ENCODE measurements around the gene FMR1. TPM values are rescaled to one million over a fixed set of nuclear protein-coding genes. Genes with fewer than 3 reads are reported as not detected.
A peak's percentile ranks its signal among the peaks of the same experiment; 100 is the strongest.

FMR1 gene
- total RNA-seq, 2 donors from 2014 or later: 19.1 to 24.4 TPM

- Histone ChIP-seq H3K36me3 (replicated peaks in 1 of 2; ENCODE audit: insufficient read depth in 1 of 2, low read depth in 2 of 2) (no peaks in the 10 kb centered on the region), H3K27ac (peak overlapping the region; percentile 85 to 92 (median 87)), H3K9me3 (no peaks in the 10 kb centered on the region), H3K4me1 (no peaks in the 10 kb centered on the region), H3K4me3 (peak overlapping the region; percentile 21 to 62), H3K27me3 (no peaks in the 10 kb centered on the region)
- 0% methylated on average over 16 to 34 of the region's 58 CpGs for WGBS, 2 donors
- intact Hi-C loops (cut with DNase I): no loop called here
- ATAC-seq: peak; percentile 16
- TF ChIP-seq CTCF (IDR thresholded peaks at IDR 0.05): no peak
- TF ChIP-seq POLR2A (IDR thresholded peaks at IDR 0.05): peak in 1 of 3 donors; percentile 39
- DNase-seq: peak; percentile 23 to 35 (median 28)
These were observed 528 bp downstream of the FMR1 start for GRCh38 chrX:147912093-147912801.

GRCh38 chrX:147913570-147913969 lies 1.9 kb downstream of the FMR1 start:
- ATAC-seq (no peak), DNase-seq (no peak)
- Histone ChIP-seq H3K27ac (no peak overlapping the region), H3K36me3 (replicated peaks in 1 of 2; ENCODE audit: insufficient read depth in 1 of 2, low read depth in 2 of 2) (no peaks in the 10 kb centered on the region), H3K9me3 (no peaks in the 10 kb centered on the region), H3K4me3 (no peak overlapping the region), H3K4me1 (no peaks in the 10 kb centered on the region), H3K27me3 (no peaks in the 10 kb centered on the region)
- intact Hi-C loops (cut with DNase I): no loop called here
- TF ChIP-seq CTCF (IDR thresholded peaks at IDR 0.05): no peak
- TF ChIP-seq POLR2A (IDR thresholded peaks at IDR 0.05): no peak
- 20 to 24% methylated on average over 6 of the region's 6 CpGs for WGBS, 2 donors

GRCh38 chrX:147914591-147914990 lies 2.9 kb downstream of the FMR1 start:
- no peaks in the 10 kb centered on the region for H3K27me3 ChIP-seq
- H3K27ac ChIP-seq: no peak overlapping the region
- TF ChIP-seq POLR2A (IDR thresholded peaks at IDR 0.05) (no peak), CTCF (IDR thresholded peaks at IDR 0.05) (no peak)
- no peaks in the 10 kb centered on the region for H3K4me1 ChIP-seq
- H3K9me3 ChIP-seq: no peaks in the 10 kb centered on the region
- H3K36me3 ChIP-seq (replicated peaks in 1 of 2; ENCODE audit: insufficient read depth in 1 of 2, low read depth in 2 of 2): no peaks in the 10 kb centered on the region
- DNase-seq: no peak
- no peak for ATAC-seq
- intact Hi-C loops (cut with DNase I): no loop called here
- no peak overlapping the region for H3K4me3 ChIP-seq
- 31 to 42% methylated on average over 3 of the region's 3 CpGs for WGBS, 2 donors

- H3K4me3 ChIP-seq: no peak overlapping the region
- no peaks in the 10 kb centered on the region for H3K9me3 ChIP-seq
- intact Hi-C loops (cut with DNase I): no loop called here
- H3K36me3 ChIP-seq (replicated peaks in 1 of 2; ENCODE audit: insufficient read depth in 1 of 2, low read depth in 2 of 2): no peaks in the 10 kb centered on the region
- ATAC-seq (no peak), DNase-seq (no peak)
- WGBS, 2 donors: 88 to 92% methylated on average over 5 to 6 of the region's 6 CpGs
- no peak overlapping the region for H3K27ac ChIP-seq
- no peaks in the 10 kb centered on the region for H3K4me1 ChIP-seq
- TF ChIP-seq POLR2A (IDR thresholded peaks at IDR 0.05): no peak
- no peak for TF ChIP-seq CTCF (IDR thresholded peaks at IDR 0.05)
- H3K27me3 ChIP-seq: no peaks in the 10 kb centered on the region
These were observed 4.8 kb downstream of the FMR1 start for GRCh38 chrX:147916375-147916968.

Measured in body of pancreas (tissue), 4 donors.